ENCODE measurements around the gene CLN3.
"Not testable (repeated sequence)": the region's sequence is repeated elsewhere in the genome, so short reads cannot be mapped to it uniquely, and the experiment has no call there.

The CLN3 gene

DNA sequence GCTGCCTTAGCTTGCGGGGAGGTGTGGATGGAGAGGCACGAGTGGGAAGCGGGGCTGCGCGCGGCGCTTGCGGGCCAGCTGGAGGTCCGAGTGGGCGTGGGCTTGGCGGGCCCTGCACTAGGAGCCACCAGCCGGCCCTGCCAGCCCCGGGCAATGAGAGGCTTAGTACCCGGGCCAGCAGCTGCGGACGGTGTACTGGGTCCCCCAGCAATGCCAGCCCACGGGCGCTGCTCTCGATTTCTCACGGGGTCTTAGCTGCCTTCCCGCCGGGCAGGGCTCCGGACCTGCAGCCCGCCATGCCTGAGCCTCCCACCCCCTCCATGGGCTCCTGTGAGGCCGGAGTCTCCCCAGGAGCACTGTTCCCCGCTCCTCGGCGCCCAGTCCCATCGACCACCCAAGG lies 56.5 kb downstream of the CLN3 start:
- not testable (repeated sequence) for H3K27me3 ChIP-seq (ENCODE audit: control insufficient read depth, insufficient read depth, low read length); H3K9me3 ChIP-seq (ENCODE audit: control insufficient read depth, insufficient read depth, low read length); H3K4me1 ChIP-seq (ENCODE audit: control insufficient read depth, insufficient read depth, low read length); H3K27ac ChIP-seq (ENCODE audit: low read depth, low read length); H3K4me3 ChIP-seq (ENCODE audit: low read depth, low read length); H3K36me3 ChIP-seq (ENCODE audit: control insufficient read depth, insufficient read depth, low read length); H3K9ac ChIP-seq (ENCODE audit: low read depth, low read length)
